HG03457 (cell line): ENCODE results near the gene AMACR.

Source experiments
- ATAC-seq: cut with Tn5 transposase; IDR thresholded peaks from one replicate; pipeline ENCODE4 v1.9.1; 2021; ENCODE audit warnings: moderate number of reproducible peaks; ENCODE audit not compliant: unreplicated experiment

Gene AMACR

GRCh38 chr5:34007621-34008600 lies at the start of gene AMACR:
AMACR (minus strand) TSS chr5:34008050; CDS start chr5:34008019, 31 bp downstream.
- peak; percentile 89 for ATAC-seq

- no peak for ATAC-seq
These were observed 49.7 kb upstream of the AMACR start for GRCh38 chr5:34057569-34057968.

GRCh38 chr5:34057118-34057517 lies 49.3 kb upstream of the AMACR start:
- ATAC-seq = no peak

- no peak for ATAC-seq
These were observed 47.8 kb upstream of the AMACR start for GRCh38 chr5:34055667-34056066.

GRCh38 chr5:34054400-34054729 lies 46.5 kb upstream of the AMACR start:
- no peak for ATAC-seq

- no peak for ATAC-seq
These were observed 45.9 kb upstream of the AMACR start for GRCh38 chr5:34053571-34054399.

- ATAC-seq = no peak
These were observed 45.3 kb upstream of the AMACR start for GRCh38 chr5:34053133-34053532.

- ATAC-seq = no peak
These were observed 43.6 kb upstream of the AMACR start for GRCh38 chr5:34051374-34051980.

GRCh38 chr5:34047774-34048572 lies 40.1 kb upstream of the AMACR start:
- no peak for ATAC-seq

- ATAC-seq = no peak
These were observed 39.3 kb upstream of the AMACR start for GRCh38 chr5:34047143-34047542.

GRCh38 chr5:34045996-34046395 lies 38.1 kb upstream of the AMACR start:
- no peak for ATAC-seq

GRCh38 chr5:34045023-34045422 lies 37.2 kb upstream of the AMACR start:
- ATAC-seq = no peak

GRCh38 chr5:34043099-34043876 lies 35.4 kb upstream of the AMACR start, which contains the start of gene C1QTNF3:
C1QTNF3 (minus strand) TSS chr5:34043213; CDS start chr5:34043125, 88 bp downstream.
- ATAC-seq = no peak

- ATAC-seq = no peak
These were observed 34.5 kb upstream of the AMACR start for GRCh38 chr5:34042321-34042720.

GRCh38 chr5:34041247-34041972 lies 33.6 kb upstream of the AMACR start:
- peak; percentile 80 for ATAC-seq

GRCh38 chr5:34040472-34040871 lies 32.6 kb upstream of the AMACR start:
- no peak for ATAC-seq

- ATAC-seq = no peak
These were observed 31.7 kb upstream of the AMACR start for GRCh38 chr5:34039398-34040157.

GRCh38 chr5:34038838-34039237 lies 31.0 kb upstream of the AMACR start:
- ATAC-seq = no peak
